HG03565 (cell line): ENCODE data around the gene MEF2B.
"Not testable (repeated sequence)": the region's sequence is repeated elsewhere in the genome, so short reads cannot be mapped to it uniquely, and the experiment has no call there.

Source experiments
- ATAC-seq: cut with Tn5 transposase; IDR thresholded peaks from one replicate; pipeline ENCODE4 v1.9.1; 2021; ENCODE audit warnings: mild to moderate bottlenecking, moderate library complexity; ENCODE audit not compliant: unreplicated experiment

Gene MEF2B

DNA sequence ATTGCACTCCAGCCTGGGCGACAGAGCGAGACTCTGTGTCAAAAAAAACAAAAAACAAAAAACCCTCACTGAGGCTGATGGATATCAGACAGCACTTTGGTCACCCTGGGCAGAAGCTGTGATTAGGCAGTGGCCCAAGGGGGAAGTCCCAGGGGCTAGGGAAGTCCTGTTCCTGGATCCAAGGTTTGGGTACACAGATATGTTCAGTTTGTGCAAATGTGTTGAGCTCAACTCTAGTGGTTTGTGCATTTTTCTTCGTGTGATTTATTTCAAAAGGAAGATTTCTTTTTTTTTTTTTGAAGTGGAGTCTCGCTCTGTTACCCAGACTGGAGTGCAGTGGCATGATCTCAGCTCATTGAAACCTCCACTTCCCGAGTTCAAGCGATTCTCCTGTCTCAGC is 12.3 kb downstream of the MEF2B start:
- no peak for ATAC-seq

DNA sequence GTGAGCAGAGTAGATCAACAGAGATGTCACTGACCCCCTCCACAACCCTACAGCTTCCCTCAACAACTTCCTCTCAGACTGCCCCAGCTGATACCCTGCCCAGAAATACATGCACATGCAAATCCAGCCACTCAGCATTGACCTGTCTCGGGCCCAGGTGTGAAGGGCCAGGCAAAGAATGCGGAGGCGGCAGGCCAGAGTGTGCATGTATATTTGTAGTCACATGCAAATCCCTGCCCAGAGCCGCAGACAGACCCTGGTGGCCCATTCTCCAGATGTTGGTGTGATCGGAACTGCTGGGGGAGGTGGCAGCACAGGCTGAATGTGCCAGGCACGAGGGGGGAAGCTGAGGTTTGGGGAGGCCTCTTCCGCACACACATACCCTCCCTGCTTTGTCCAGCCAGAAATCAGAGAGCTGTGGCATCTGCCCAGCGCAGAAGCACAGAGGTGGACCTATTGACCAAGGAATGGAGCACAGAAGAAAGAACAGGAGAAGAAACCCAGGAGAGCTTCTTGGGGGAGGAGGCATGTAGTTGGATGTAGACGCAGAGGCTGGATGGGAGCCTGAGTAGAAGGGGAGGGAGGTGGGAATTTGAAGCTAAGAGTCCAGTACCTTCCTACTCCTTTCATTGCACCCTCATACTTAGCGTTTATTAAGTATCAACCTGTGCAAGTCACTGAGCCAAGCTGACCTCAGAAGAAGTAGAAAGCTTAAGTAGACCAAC is 14.4 kb downstream of the MEF2B start:
- peak; percentile 41 for ATAC-seq

DNA sequence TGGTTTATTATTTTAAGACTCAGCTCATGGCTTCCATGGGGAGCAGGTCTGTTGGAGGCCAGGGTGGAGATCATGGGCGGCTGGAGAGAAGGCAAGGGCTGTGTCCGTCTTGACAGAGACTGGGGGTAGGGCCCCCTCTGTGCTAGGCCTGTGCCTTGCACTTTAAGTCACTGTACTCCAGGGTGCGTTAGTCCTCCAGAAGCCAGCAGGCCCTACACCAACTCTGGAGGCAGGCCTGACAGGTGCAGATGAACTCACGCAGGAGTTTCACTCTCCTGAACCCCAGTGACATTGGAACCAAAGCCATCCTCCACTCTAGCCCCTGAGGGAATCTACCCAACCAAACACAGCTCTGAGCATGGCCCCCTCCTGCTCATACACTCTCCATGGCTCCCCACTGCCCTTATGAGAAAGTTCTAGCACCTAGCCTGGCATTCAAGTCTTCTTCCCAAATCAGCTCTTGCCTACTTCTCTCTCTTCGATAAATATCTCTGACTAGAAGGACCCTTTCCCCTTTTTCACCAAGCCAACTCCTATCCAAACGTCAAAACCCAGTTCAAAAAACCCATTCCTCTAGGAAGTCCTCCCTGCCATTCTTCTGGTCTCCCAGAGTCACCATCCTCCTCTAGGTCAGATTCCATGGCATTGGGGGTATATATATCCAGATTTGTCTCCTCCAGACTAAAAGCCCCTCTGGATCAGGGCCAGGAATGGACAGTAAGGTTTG is 15.1 kb downstream of the MEF2B start:
- ATAC-seq = no peak

DNA sequence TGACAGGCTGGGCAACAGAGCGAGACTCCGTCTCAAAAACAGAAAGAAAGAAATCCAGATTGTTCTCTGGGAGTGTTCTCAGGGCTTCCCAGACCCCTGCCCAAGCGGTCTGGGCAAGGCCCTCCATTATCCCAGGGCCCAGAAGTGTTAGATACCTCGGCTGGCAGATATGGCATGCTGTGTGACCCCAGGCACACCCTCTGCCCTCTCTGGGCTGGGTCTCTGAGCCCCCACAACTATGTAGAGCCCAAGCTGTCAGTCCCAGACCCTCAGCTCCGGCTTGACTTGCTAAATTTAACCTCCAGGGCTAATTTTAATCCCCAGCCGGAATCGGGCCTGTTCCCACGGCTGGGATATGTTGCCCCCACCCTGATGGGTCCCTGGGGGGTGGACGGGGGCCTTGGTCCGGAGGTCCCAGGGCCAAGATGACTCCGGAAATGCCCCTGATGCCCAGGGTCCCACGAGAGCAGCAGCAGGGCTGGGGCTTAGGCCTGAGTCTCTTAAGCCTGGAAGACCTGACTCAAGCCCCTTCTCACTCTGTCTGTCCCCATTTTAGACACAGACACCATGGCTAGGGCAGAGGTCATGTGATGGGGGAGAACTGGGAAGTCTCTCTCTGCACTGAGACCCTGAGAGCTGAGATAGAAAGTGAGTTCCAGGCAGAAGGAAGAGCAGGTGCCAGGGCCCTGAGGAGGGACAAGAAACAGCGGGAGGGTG is 17.2 kb downstream of the MEF2B start:
- no peak for ATAC-seq

DNA sequence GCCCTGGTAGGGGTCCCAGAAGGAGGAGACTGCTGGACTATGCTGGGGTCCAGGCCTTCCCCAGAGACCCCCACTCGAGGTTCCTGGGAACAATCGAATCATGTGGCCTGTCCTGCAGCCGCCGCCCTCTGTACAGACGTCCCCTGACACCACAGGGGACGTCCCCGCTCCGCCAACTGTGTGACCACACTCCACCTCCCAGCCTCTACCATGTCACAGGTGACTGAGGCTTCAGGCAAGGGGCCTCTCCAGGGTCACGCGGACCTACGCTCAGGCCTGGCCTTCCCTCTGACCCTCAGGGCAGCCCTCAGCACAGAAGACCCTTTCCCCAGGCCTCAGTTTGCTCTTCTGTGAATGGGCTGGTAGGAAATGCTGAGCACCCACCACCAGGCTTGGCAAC is 18.6 kb downstream of the MEF2B start:
- ATAC-seq = no peak

DNA sequence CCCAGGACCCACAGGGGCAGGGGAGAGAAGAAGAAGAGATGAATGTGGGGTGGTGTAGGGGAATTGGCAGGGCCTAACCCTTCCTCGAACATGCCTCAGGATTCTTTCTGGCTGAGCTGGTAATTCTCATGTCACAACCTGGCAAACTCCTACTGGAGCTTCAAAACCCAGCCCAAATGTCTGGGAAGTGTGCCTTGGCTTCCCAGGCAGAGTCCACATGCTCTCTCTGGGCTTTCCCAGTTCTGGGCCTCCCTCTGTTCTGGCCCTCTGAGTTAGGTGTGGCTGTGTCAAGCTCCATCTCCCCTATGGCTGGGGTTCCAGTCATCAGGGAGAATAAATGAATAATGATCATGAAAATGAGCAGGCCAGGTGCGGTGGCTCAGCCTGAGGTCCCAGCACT is 20.6 kb downstream of the MEF2B start:
- no peak for ATAC-seq

DNA sequence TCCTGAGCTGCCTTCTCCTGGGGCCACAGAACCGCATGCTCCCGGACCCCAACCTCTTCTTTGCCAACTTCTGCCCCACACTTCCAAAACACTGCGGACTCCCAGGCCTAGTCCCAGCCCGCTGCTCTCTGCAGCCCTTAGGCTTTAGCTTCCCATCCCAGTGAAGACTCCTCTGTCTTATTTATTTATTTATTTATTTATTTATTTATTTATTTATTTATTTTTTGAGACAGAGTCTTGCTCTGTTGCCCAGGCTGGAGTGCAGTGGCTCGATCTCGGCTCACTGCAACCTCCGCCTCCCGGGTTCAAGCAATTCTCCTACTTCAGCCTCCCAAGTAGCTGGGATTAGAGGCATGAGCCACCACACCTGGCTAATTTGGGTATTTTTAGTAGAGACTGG is 21.6 kb downstream of the MEF2B start:
- not testable (repeated sequence) for ATAC-seq

DNA sequence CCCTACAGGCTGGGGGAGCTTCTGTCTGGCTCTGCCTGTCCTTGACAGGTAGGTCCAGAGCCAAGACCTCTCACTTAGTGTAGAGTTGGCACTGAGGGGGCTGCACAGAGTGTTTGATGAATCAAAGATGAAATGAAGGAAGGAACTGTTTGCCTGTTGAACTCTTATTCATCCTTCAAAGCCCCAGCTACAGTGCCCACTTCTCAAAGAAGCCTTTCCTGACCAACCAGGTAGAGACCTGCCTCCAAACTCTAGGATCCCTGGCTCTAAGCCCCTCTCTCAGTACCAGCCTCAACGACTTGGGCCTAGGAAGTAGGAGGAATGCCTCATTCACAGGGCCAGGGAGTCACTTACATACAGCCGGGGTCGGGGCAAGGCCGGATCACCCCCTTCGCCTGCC is 22.7 kb downstream of the MEF2B start:
- no peak for ATAC-seq

DNA sequence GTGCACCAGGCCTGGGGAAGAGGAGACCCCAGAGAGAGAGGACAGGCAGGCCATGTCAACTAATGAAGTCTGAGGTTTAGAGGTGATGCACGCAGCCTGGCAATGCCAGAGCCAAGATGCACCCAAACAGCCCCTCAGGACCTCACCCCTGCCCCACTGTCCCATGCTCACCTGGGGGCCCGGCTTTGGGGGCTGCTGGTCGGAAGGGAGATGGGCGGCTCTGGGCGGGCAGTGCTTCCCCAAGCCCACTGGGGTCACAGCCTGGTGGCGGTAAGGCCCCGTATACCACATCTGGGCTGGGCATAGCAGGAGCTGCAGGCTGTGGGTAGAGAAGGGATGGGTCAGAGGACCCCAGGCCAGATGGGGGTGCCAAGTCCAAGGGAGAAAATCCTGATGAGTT is 23.2 kb downstream of the MEF2B start:
- no peak for ATAC-seq

DNA sequence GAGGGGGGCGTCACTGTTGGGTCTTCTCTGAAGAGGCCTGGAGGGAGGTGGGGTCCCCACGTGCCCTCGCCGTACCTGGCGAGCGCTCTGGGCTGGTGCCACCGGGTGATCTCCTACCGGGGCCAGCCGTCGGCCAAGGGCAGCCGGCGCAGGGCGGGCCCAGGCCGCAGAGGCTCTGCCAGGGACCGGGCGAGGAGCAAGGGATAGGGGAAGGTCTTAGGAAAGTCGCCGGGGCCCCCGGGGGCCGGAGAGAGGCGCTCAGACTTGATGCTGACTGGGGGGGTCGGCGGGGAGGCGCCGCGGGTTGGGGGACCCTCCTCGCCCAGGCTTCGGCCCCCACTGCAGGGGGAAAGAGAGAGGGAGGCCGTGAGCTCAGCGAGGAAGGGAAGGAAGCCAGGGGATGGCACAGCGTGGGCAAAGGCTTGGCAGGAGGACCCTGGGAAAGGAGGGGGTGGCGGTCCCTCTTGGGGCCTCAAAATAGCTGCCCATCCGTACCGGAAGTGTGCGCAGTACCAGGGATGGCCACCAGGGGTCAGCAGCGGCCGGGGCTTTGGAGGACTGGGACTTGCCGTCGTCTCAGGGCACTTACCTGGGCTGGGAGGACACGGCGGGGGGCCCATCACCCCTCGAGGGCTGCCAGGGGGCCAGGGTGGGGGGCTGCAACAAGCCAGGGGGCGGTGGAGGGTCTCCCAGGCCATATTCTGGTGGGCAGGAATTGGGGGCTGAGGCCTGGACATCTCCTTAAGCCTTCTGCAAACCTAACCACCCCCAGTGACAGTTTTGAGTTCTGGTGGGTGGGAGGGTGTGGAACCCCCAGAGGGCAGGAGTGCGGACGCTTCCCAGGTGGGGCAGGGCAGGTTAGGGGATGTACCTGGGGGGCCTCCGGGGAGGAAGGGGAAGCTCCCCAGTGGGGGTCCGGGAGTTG is 24.1 kb downstream of the MEF2B start:
- no peak for ATAC-seq

DNA sequence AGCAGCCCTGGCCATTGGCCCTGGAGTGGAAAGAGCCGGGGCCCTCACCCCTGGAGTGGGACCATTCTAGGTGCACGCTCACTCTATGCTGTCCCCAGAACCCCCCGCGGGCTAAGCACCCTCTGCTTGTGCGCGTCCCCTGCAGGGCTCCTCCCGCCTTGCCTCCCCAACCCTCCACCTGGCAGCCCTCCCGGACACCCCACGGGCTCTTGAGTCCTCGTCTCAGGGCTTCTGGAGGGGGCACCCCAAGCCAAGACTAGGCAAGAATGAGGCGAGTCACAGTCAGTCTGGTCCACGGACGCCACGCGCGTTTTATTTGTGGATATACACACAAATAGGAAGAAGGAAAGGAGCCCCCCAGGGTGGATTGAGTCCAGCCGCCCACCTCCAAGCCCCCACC is 24.8 kb downstream of the MEF2B start:
- ATAC-seq = no peak

DNA sequence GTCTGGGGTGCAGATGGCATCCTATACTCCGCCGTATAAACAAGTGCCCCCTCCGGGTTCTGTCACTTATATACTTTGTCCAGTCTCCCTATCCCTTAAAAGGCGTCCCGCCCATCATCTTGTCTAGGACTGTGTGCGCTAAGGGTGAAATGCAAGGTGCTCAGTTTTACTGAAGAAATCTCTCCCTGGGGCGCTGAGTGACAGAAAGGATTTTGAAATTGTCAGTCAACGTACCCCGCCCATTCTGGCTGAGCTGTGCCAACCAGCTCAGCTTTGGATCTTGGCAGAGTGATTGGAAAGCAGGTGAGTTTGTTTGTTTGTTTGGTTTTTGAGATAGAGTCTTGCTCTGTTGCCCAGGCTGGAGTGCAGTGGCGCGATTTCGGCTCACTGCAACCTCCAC is 27.7 kb downstream of the MEF2B start:
- no peak for ATAC-seq

DNA sequence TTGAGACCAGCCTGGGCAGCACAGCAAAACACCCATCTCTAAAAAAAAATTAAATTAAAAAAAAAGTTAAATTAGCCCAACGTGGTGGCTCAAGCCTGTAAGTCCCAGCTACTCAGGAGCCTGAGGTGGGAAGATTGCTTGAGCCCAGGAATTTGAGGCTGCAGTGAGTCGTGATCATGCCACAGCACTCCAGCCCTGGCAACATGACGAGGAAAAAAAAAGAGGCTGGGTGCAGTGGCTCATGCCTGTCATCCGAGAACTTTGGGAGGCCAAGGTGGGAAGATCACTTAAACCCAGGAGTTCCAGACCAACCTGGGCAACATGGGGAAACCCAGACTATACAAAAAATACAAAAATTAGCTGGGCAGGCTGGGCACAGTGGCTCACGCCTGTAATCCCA is 29.6 kb downstream of the MEF2B start:
- no peak for ATAC-seq

DNA sequence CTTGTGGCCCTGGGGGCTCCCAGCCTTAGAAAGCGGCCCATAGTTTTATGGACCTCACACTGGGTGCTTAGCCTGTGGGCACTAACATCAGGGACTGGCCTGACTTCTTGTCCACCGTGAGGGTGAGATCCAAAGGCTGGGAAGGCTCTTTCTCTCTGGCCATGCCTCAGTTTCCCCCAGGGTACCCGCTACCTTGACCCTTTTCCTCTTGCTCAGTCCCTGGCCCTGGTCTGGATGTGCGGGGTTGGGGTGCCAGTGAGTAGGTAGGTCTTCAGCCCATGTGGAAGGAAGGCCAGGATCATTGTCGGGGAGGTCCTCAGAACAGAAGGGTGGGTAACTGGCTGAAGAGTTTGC is 30.2 kb downstream of the MEF2B start:
- ATAC-seq = no peak

DNA sequence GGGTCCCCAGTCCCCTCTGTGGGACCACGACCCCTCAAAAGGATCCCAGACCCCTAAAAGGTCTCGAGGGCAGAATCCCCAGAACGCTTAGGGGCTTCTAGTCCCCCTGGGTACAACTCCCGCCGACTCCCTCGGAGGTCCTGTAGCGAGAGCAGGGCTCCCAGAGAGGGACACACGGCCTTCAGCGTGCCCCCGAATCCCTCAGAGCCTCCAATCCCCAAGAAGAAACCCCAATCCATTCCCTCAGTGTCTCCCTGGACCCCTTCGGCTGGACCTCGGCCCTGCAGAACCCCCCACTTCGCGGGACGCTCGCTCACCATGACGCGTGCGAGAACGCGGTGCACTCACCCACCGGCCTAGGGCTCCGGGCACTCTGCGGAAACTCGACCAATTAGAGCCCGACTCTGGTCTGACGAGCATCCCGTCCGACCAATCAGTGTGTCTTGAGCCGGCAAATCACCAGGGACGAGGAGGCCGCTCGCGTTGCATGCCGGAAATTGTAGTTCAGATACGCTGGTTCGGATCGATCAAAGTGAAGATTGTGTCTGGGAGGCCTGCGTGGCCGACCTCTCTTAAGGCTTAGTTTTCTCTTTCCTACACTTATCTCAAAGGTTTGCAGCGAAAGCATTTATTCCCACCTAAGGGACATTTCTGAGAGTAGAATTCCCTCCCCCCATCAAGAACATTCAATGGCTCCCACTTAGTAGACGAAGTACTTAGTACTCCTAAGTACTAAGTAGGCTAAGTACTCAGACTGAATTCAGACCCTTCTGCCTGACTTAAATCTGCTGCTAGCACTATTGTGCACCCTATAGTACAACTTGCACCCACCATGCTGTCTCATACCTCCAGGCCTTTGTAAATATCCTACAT is 31.7 kb downstream of the MEF2B start, which contains the start of gene TMEM161A:
Gene TMEM161A, minus strand, starts transcription at position 370 of the 873 bp plus-strand sequence. Its CDS starts 50 bp downstream, at position 320.
- peak; percentile 94 for ATAC-seq

DNA sequence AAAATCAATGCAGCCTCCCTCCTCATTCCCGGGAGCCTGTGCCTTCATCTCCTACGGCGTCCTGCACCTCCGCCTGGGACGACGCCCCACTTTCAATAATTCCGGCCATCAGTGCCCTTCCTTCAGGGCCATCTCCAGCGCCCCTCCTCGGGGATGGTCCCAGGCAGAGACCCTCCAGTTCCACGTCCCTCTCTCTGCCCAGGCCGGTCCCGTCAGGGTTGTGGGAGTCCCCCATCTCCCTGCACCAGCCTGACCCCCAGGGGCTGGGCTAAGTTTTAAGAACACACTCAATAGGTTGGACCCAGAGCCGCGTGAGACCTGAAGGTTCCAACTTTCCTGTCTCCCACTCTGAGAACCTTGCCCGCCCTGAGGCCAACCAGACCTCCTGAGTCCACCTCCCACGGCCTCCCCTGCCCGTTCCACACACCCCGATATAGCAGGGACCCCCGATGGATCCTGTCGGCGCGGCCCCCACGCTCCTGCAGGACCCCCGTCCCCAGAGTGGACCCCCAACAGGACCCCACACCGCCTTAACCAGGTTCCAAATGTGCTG is 32.4 kb downstream of the MEF2B start:
- ATAC-seq = no peak

DNA sequence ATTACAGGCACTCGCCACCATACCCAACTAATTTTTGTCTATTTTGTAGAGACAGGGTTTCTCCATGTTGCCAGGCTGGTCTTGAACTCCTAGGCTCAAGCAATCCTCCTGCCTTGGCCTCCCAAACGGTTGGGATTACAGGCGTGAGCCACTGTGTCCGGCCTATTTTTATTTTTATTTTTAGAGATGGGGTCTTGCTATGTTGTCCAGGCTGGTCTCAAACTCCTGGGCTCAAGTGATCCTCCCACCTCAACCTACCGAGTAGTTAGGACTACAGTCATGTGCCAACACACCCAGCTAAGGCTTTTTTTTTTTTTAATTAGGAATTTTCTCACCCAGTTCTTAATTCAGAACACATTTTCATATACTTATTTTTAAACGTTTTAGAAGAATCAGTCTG is 34.4 kb downstream of the MEF2B start:
- not testable (repeated sequence) for ATAC-seq

DNA sequence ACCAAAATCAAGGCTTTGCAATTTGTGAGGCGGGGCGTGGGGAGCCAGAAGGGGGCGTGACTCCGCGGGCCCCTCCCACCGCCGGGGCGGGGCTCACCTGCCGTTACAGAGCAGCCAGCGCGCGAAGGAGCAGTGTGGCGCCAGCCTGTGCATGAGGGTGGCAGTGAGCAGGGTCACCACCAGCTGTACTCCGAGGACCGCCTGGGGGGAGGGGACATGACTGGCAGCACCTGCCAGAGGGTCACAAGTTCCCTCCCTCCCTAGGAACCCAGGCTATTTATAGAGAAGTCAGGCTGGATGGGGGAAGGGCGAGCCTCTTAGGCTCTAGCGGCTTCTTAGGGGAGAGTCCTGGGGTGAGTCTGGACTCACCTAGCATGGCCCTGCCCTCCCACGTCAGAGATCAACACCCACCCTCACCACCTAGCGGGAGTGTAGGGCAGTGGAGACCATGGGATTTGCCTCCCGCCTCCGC is 35.3 kb downstream of the MEF2B start:
- ATAC-seq = no peak

DNA sequence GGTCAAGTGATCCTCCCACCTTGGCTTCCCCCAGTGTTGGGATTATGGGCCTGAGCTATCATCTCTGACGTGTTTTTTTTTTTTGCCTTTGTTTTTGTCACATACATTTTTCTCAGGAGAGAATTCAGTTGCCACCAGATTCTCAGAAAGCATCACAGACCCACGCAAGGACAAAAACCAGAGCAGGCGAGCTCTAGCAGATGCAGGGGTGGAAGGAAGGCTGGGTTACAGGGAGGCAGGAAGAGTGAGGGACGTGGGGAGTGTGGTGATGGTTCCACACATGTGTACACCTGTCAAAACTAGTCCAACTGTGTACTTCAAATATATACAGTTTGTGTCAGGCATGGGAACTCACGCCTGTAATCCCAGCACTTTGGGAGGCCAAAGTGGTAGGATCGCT is 36.1 kb downstream of the MEF2B start:
- no peak for ATAC-seq
